ENCODE results near the gene FBXW7. TPM values are rescaled to one million over a fixed set of nuclear protein-coding genes. Genes with fewer than 3 reads are reported as not detected.

The FBXW7 gene
- total RNA-seq, 1 donor from 2014 or later: 128 TPM

DNA sequence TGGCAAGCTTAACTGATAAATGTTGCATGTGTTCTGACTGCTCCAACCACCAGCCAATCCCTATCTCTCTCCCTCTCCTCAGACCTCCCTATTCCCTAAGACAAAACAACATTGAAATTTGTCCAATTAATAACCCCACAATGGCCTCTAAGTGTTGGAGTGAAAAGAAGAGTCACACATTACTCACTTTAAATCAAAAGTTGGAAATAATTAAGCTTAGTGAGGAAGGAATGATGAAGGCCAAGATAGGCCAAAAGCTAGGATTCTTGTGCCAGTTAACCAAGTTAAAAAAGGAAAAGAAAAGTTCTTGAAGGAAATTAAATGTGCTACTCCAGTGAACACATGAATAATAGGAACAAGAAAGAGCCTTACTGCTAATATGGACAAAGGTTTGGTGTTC is 55.6 kb downstream of the FBXW7 start:
- Histone ChIP-seq H3K27ac (no peak overlapping the region), H3K4me3 (no peak overlapping the region), H3K27me3 (no peaks in the 10 kb centered on the region), H3K36me3 (no peaks in the 10 kb centered on the region), H3K4me1 (peaks cover 0 to 2% of the 10 kb centered on the region in 2 donors), H3K9me3 (no peaks in the 10 kb centered on the region)
- DNase-seq (ENCODE audit: low spot score in 2 of 2): no peak
- TF ChIP-seq, protein P1, sequence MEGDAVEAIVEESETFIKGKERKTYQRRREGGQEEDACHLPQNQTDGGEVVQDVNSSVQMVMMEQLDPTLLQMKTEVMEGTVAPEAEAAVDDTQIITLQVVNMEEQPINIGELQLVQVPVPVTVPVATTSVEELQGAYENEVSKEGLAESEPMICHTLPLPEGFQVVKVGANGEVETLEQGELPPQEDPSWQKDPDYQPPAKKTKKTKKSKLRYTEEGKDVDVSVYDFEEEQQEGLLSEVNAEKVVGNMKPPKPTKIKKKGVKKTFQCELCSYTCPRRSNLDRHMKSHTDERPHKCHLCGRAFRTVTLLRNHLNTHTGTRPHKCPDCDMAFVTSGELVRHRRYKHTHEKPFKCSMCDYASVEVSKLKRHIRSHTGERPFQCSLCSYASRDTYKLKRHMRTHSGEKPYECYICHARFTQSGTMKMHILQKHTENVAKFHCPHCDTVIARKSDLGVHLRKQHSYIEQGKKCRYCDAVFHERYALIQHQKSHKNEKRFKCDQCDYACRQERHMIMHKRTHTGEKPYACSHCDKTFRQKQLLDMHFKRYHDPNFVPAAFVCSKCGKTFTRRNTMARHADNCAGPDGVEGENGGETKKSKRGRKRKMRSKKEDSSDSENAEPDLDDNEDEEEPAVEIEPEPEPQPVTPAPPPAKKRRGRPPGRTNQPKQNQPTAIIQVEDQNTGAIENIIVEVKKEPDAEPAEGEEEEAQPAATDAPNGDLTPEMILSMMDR (IDR thresholded peaks at IDR 0.05): no peak
- intact Hi-C loops (cut with DNase I): no loop called here

DNA sequence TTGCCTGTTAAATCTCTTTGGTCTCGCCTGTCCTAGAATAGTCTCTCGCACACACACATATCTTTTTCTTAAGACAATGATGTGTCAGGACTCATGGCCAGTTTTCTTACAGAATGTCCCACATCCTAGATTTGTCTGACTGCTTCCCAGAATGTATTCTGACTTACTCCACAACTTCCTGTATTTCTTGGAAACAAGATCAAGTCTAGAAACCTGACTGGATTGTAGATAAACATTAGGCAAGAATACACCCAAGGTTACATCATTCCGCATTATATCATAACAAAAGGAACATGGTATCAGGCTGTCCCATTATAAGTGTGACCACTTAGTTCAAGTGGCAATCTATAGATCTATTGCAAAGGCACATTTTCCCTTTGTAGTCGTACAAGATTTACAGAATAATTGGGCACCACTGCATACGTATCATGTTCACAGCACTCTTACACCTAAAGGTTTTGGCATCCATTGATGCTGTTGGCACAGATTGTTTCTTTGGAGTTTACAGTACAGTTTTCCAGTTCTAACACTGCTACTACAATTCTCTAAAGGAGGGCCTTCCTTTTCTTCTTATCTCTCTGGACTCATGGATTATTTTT is 56.4 kb downstream of the FBXW7 start:
- Histone ChIP-seq H3K4me1 (peaks cover 0 to 2% of the 10 kb centered on the region in 2 donors), H3K9me3 (no peaks in the 10 kb centered on the region), H3K36me3 (no peaks in the 10 kb centered on the region), H3K27ac (no peak overlapping the region), H3K27me3 (no peaks in the 10 kb centered on the region), H3K4me3 (no peak overlapping the region)
- no peak for DNase-seq (ENCODE audit: low spot score in 2 of 2)
- intact Hi-C loops (cut with DNase I): no loop called here
- TF ChIP-seq, protein P1 (IDR thresholded peaks at IDR 0.05): no peak

GRCh38 chr4:152478461-152479237 is 57.2 kb downstream of the FBXW7 start:
- Histone ChIP-seq H3K27me3 (no peaks in the 10 kb centered on the region), H3K36me3 (no peaks in the 10 kb centered on the region), H3K9me3 (no peaks in the 10 kb centered on the region), H3K4me1 (peaks cover 0 to 2% of the 10 kb centered on the region in 2 donors), H3K4me3 (no peak overlapping the region), H3K27ac (no peak overlapping the region)
- TF ChIP-seq, protein P1 (IDR thresholded peaks at IDR 0.05): no peak
- no peak for DNase-seq (ENCODE audit: low spot score in 2 of 2)
- intact Hi-C loops (cut with DNase I): no loop called here

DNA sequence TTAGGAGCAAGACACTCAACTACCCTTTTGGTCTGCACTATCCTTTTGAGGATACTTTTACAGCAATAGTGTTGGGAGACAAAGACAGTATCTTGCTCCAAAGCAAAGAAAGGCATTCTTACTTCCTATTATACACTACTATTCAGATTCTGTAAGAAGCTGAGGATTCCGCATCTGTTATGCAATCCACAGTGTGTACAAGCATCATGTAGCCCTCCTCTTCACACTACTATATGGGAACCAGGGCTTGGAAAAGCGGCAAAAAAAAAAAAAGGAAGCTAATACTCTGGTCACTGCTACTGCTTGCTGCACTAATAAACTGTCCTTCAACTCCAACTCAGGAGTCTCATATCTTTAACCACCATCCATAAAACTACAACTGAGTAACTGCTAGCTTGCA is 59.1 kb downstream of the FBXW7 start:
- TF ChIP-seq, protein P1 (IDR thresholded peaks at IDR 0.05): no peak
- H3K4me3 ChIP-seq: no peak overlapping the region
- no peaks in the 10 kb centered on the region for H3K36me3 ChIP-seq
- intact Hi-C loops (cut with DNase I): no loop called here
- no peaks in the 10 kb centered on the region for H3K9me3 ChIP-seq
- H3K27me3 ChIP-seq: no peaks in the 10 kb centered on the region
- DNase-seq (ENCODE audit: low spot score in 2 of 2): no peak
- H3K27ac ChIP-seq: no peak overlapping the region
- H3K4me1 ChIP-seq: peaks cover 0 to 2% of the 10 kb centered on the region in 2 donors

GRCh38 chr4:152471251-152471792 is 64.6 kb downstream of the FBXW7 start:
- Histone ChIP-seq H3K4me3 (no peak overlapping the region), H3K36me3 (no peaks in the 10 kb centered on the region), H3K9me3 (no peaks in the 10 kb centered on the region), H3K27ac (no peak overlapping the region), H3K4me1 (no peaks in the 10 kb centered on the region), H3K27me3 (no peaks in the 10 kb centered on the region)
- DNase-seq (ENCODE audit: low spot score in 2 of 2): no peak
- TF ChIP-seq, protein P1 (IDR thresholded peaks at IDR 0.05): no peak
- intact Hi-C loops (cut with DNase I): no loop called here

Data from ascending aorta (tissue), 2 donors.